ENCODE results near the gene FOSB.
A peak's percentile ranks its signal among the peaks of the same experiment; 100 is the strongest.

FOSB gene

GRCh38 chr19:45450012-45450333 is 17.8 kb upstream of the FOSB start:
- H3K36me3 Mint-ChIP-seq, result no peaks in the 10 kb centered on the region
- peak overlapping the region; percentile 92 for H3K4me3 Mint-ChIP-seq
- peak; percentile 21 for ATAC-seq
- no peaks in the 10 kb centered on the region for H3K27me3 Mint-ChIP-seq
- peak overlapping the region; percentile 95 for H3K27ac Mint-ChIP-seq
- no peaks in the 10 kb centered on the region for H3K9me3 Mint-ChIP-seq
- peaks cover 51% of the 10 kb centered on the region for H3K4me1 Mint-ChIP-seq

- no peaks in the 10 kb centered on the region for H3K9me3 Mint-ChIP-seq
- peak; percentile 2 for ATAC-seq
- H3K36me3 Mint-ChIP-seq, result no peaks in the 10 kb centered on the region
- peak overlapping the region; percentile 79 for H3K4me3 Mint-ChIP-seq
- peak overlapping the region; percentile 95 for H3K27ac Mint-ChIP-seq
- no peaks in the 10 kb centered on the region for H3K27me3 Mint-ChIP-seq
- H3K4me1 Mint-ChIP-seq, result peaks cover 52% of the 10 kb centered on the region
Observed at GRCh38 chr19:45451131-45451849, 16.5 kb upstream of the FOSB start.

- peaks cover 53% of the 10 kb centered on the region for H3K4me1 Mint-ChIP-seq
- H3K4me3 Mint-ChIP-seq, result peak overlapping the region; percentile 79
- peak overlapping the region; percentile 95 for H3K27ac Mint-ChIP-seq
Observed at GRCh38 chr19:45451850-45452387, 15.9 kb upstream of the FOSB start.

DNA sequence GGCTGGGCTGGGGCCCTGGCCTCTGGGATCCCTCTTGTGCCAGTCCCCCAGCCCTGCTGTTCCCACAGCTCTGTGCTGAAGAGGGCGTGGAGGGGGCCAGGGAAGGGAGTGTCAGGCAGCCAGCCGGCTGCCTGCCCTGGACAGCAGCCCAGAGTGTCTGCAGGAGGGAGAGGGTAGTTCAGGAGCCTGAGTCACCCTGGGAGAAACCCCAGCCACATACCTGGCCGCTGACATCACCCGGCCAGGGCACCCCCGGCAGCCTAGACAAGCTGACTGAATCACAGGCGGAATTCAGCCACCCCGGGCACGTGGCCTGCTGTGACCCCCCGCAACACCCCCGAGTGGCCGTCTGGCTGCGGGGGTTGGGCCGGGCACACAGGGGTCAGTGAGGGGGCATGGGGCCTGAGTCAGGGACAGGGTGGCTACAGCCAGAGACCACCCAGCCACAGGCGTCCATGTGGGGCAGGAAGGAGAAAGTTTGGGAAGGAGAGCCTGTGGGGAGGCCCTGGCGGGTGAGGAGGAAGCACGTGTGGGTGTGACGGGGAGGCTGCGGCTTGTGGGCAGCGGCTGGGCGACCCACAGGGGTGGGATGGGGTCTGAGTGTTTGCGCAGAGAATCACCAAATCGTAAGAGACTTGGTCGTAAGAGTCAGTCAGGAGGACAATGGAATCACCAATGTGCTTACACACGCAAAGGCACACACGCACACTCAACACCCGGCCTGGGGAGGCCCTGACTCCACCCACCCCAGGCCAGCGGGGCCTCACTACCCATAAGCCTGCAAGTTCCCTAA is 11.9 kb upstream of the FOSB start:
- Mint-ChIP-seq H3K27ac (peak overlapping the region; percentile 72), H3K9me3 (no peaks in the 10 kb centered on the region), H3K36me3 (no peaks in the 10 kb centered on the region), H3K4me3 (peak overlapping the region; percentile 37), H3K4me1 (peaks cover 47% of the 10 kb centered on the region), H3K27me3 (peaks cover 8% of the 10 kb centered on the region)
- ATAC-seq, result peak; percentile 75

More at GRCh38 chr19:45451850-45452387, 15.9 kb upstream of the FOSB start:
- no peaks in the 10 kb centered on the region for H3K9me3 Mint-ChIP-seq
- H3K36me3 Mint-ChIP-seq, result no peaks in the 10 kb centered on the region
- no peak for ATAC-seq
- H3K27me3 Mint-ChIP-seq, result no peaks in the 10 kb centered on the region

DNA sequence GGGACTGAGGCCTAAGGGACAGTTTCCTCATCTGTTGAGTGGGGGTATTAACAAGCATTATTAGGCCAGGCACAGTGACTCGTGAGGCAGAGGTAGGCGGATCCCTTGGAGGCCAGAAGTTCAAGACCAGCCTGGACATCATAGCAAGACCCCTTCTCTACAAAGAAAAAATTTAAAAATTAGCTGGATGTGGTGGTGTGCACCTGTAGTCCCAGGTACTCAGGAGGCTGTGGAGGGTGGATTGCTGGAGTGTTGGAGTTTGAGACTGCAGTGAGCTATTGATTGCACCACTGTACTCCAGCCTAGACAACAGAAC is 11.3 kb upstream of the FOSB start:
- peaks cover 46% of the 10 kb centered on the region for H3K4me1 Mint-ChIP-seq
- peaks cover 9% of the 10 kb centered on the region for H3K27me3 Mint-ChIP-seq
- no peaks in the 10 kb centered on the region for H3K9me3 Mint-ChIP-seq
- H3K4me3 Mint-ChIP-seq, result no peak overlapping the region
- H3K36me3 Mint-ChIP-seq, result no peaks in the 10 kb centered on the region
- peak overlapping the region; percentile 72 for H3K27ac Mint-ChIP-seq
- no peak for ATAC-seq

DNA sequence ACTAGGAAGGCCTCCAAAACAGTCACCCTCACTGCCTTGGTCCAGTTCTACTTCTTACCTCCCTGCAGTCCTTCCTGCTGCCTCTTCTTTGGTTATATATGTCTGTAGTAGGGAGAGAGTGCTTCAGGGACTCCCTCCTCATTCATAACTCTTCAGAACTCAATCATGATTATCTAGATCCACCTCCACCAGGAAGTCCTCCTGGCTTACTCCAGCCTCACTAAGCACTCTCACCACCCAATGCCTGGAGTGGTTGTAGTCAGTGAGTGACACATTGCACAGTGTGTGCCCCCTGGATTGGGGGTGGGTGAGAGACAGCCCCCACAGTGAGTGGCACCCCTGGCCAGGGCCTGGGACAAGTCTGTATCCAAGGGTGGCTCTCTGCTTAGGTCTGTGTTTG is 10.0 kb upstream of the FOSB start:
- no peak overlapping the region for H3K27ac Mint-ChIP-seq
- ATAC-seq, result no peak
- H3K4me3 Mint-ChIP-seq, result no peak overlapping the region
- peaks cover 38% of the 10 kb centered on the region for H3K4me1 Mint-ChIP-seq
- peaks cover 9% of the 10 kb centered on the region for H3K27me3 Mint-ChIP-seq
- H3K36me3 Mint-ChIP-seq, result no peaks in the 10 kb centered on the region
- H3K9me3 Mint-ChIP-seq, result no peaks in the 10 kb centered on the region

DNA sequence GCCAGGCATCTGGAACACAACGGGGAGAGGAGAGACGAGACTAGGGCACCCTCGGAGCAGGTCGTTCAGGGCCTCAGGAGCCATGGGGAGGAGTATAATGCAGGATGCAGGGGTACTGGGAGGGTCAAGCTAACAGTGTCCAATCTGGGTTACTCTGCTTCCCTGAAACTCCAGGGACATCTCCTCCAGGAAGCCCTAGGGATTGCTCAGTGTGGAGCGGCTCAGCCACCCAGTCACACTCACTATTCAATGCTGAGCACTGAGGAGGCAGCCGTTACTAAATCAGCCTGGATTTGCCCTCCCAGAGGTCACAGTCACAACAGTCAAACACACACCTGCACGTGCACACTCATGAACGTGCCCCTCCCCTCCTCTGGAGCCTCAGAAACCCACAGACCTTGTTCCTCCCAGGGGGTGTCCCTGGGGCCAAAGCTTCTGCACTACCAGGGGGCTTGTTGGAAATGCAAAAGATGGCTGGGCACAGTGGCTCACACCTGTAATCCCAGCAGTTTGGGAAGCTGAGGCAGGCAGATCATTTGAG is 6.9 kb upstream of the FOSB start:
- Mint-ChIP-seq H3K27me3 (peaks cover 25% of the 10 kb centered on the region), H3K27ac (no peak overlapping the region)

GRCh38 chr19:45462174-45462573 is 5.6 kb upstream of the FOSB start:
- H3K4me3 Mint-ChIP-seq, result no peak overlapping the region
- peaks cover 25% of the 10 kb centered on the region for H3K4me1 Mint-ChIP-seq
- no peaks in the 10 kb centered on the region for H3K9me3 Mint-ChIP-seq
- H3K27me3 Mint-ChIP-seq, result peaks cover 25% of the 10 kb centered on the region
- no peaks in the 10 kb centered on the region for H3K36me3 Mint-ChIP-seq
- ATAC-seq, result no peak
- H3K27ac Mint-ChIP-seq, result no peak overlapping the region

More for the DNA sequence above, 6.9 kb upstream of the FOSB start:
- no peak for ATAC-seq
- H3K9me3 Mint-ChIP-seq, result no peaks in the 10 kb centered on the region
- H3K4me3 Mint-ChIP-seq, result no peak overlapping the region
- no peaks in the 10 kb centered on the region for H3K36me3 Mint-ChIP-seq
- H3K4me1 Mint-ChIP-seq, result peaks cover 27% of the 10 kb centered on the region

DNA sequence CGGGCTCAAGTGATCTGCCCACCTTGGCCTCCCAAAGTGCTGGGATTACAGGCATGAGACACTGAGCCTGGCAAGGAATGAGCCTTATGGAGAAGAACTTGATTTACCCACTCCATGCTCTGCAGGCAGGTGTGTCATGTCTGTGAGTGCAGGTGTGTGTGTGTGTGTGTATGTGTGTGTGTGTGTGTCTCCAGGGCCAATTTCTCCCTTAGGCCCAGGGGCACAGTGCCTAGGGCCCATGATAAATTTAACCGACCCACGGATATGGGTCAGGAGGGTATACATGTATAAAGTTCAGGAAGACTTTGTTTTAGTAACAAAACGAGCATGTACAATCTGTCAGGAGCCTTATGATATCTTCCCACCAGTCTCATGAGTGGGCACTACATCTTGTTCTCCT is 4.6 kb upstream of the FOSB start:
- Mint-ChIP-seq H3K27ac (no peak overlapping the region), H3K4me1 (peaks cover 36% of the 10 kb centered on the region), H3K36me3 (no peaks in the 10 kb centered on the region), H3K27me3 (peaks cover 25% of the 10 kb centered on the region), H3K9me3 (no peaks in the 10 kb centered on the region), H3K4me3 (no peak overlapping the region)
- no peak for ATAC-seq

DNA sequence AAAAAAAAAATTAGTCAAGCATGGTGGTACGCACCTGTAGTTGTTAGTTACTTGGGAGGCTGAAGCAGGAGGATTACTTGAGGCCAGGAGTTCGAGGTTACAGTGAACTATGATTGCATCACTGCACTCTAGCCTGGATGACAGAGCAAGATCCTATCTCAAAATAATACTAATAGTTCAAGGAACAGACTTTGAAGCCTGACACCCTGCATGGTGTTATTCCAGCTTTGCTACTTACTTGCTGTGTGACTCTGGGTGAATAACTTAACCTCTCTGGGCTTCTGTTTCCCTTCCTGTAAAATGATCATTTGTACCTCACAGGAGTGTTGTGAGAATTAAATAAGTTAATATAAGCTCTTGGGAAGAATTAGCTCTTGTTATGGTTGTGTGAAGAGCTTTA is 3.5 kb upstream of the FOSB start:
- Mint-ChIP-seq H3K9me3 (no peaks in the 10 kb centered on the region), H3K4me3 (no peak overlapping the region), H3K27ac (no peak overlapping the region), H3K27me3 (peaks cover 25% of the 10 kb centered on the region), H3K36me3 (no peaks in the 10 kb centered on the region), H3K4me1 (peaks cover 43% of the 10 kb centered on the region)
- ATAC-seq, result no peak

DNA sequence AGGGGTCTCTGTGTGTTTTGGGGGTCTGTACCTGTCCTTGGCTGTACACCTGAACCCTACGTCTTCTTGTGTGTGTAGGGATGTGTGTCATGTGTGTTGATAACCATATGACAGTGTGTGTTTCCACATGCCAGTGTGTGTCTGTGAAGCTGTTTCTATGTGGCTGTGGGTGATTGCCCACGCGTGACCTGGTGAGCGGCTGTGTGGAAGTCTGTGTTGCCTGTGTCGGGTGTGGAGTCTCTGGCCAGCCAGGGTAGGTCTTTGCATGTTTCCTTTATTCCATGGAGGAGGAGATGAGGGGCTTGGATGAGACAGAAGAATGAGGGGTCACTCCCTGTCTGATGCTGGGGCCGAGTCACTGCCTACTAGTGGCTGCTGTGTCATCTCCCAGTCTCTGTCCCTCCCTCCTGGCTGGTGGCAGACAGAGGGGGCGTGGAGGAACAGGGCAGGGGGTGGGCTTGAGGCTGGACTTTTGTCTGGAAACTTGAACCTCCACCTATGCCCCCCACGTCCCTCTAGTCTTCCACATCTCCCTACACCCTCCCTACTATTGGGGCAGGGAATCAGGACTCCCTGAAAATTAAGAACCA is 2.8 kb upstream of the FOSB start:
- Mint-ChIP-seq H3K27ac (no peak overlapping the region), H3K27me3 (peaks cover 25% of the 10 kb centered on the region), H3K4me1 (peaks cover 50% of the 10 kb centered on the region), H3K9me3 (no peaks in the 10 kb centered on the region), H3K36me3 (no peaks in the 10 kb centered on the region), H3K4me3 (no peak overlapping the region)
- no peak for ATAC-seq

DNA sequence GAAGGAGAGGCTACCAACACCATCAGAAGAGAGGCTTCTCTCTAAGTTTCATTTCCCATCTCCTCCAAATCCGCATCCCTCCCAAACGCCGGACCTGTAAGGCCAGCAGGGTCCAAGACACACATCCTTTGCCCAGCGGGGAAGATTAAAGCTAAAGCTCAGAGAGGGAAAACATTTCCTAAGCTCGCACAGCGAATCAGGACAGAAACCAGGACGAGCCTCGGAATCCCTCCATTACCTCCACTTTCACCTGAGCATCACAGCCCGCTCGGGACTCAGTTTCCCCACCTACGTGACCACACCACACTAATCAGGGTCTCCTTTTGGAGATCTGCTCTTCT is 711 bp upstream of the FOSB start:
- Mint-ChIP-seq H3K4me3 (peak overlapping the region; percentile 87), H3K36me3 (no peaks in the 10 kb centered on the region), H3K9me3 (no peaks in the 10 kb centered on the region), H3K27ac (peak overlapping the region; percentile 92), H3K27me3 (peaks cover 15% of the 10 kb centered on the region), H3K4me1 (peaks cover 61% of the 10 kb centered on the region)
- no peak for ATAC-seq

DNA sequence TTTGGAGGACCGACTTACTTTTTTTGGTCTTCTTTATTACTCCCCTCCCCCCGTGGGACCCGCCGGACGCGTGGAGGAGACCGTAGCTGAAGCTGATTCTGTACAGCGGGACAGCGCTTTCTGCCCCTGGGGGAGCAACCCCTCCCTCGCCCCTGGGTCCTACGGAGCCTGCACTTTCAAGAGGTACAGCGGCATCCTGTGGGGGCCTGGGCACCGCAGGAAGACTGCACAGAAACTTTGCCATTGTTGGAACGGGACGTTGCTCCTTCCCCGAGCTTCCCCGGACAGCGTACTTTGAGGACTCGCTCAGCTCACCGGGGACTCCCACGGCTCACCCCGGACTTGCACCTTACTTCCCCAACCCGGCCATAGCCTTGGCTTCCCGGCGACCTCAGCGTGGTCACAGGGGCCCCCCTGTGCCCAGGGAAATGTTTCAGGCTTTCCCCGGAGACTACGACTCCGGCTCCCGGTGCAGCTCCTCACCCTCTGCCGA is 409 bp downstream of the FOSB start:
- no peak for ATAC-seq
- peak overlapping the region; percentile 87 for H3K4me3 Mint-ChIP-seq
- no peaks in the 10 kb centered on the region for H3K9me3 Mint-ChIP-seq
- peak overlapping the region; percentile 92 for H3K27ac Mint-ChIP-seq
- peaks cover 71% of the 10 kb centered on the region for H3K4me1 Mint-ChIP-seq
- H3K36me3 Mint-ChIP-seq, result peaks cover 6% of the 10 kb centered on the region
- peaks cover 15% of the 10 kb centered on the region for H3K27me3 Mint-ChIP-seq

- H3K9me3 Mint-ChIP-seq, result no peaks in the 10 kb centered on the region
- H3K27me3 Mint-ChIP-seq, result peaks cover 15% of the 10 kb centered on the region
- H3K4me3 Mint-ChIP-seq, result peak overlapping the region; percentile 87
- peak; percentile 54 for ATAC-seq
- H3K36me3 Mint-ChIP-seq, result peaks cover 6% of the 10 kb centered on the region
- peak overlapping the region; percentile 92 for H3K27ac Mint-ChIP-seq
- peaks cover 71% of the 10 kb centered on the region for H3K4me1 Mint-ChIP-seq
Observed at GRCh38 chr19:45468803-45469131, 971 bp downstream of the FOSB start.

DNA sequence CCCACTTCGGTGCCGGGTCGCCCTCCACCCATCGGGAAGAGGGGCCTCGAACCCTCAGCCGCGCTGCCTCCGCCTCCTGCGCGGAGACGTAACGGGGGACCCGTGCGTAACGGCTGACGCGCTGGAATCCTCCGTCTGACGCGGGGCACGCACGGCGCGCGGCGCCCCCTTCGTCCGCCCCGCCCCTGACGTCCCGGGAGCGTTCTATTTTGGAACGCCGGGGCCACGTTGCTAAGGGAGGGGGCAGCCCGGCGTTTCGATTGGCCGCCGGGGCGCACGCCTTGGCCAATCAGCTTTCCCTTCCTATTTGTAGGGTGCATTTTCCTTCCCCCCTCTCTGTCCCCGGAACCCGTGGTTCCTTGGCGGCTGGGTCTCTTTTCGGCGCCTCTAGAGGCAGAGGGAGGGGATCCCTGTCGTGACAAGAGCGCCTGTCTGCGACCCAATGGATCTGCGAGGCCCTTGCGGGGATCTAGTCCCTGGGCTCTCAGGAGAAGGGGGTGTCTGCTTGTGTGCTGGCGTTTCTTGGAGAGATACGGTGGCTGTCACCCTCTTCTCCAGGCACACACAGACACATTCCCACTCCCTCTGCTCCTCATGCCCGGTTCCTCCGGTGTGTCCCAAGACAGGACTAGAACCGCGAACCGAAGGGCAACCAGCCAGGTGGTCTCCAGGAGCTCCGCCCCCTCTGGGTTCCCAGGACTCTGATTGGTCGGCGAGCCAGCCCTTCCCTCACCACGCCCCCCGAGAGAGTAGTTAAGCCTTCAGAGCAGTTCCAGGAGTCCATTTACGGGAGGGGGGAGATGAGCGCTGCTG is 1.5 kb downstream of the FOSB start:
- Mint-ChIP-seq H3K4me1 (peaks cover 70% of the 10 kb centered on the region), H3K9me3 (no peaks in the 10 kb centered on the region), H3K27me3 (peaks cover 12% of the 10 kb centered on the region), H3K36me3 (peaks cover 6% of the 10 kb centered on the region), H3K4me3 (peak overlapping the region; percentile 87), H3K27ac (peak overlapping the region; percentile 92)
- ATAC-seq, result peak; percentile 92

Data from stimulated activated memory B cell treated with anti-CD40 and anti-IgM and Interleukin-4, amounts not matched to agents 10 μg/mL and 1 μg/mL and 100 μg/mL, for 72 hours (primary cell).